GM12801 (cell line): Measurements from ENCODE around the gene ZNF2.

Experiments
- CTCF ChIP-seq: IDR thresholded peaks from one replicate; pipeline ENCODE4 v1.5.1; 2011; ENCODE audit warnings: control low read depth; ENCODE audit not compliant: insufficient read length; ENCODE audit errors: extremely low read depth

The ZNF2 gene

GRCh38 chr2:95165371-95166064, at the start of gene ZNF2:
ZNF2 (plus strand) TSS chr2:95165809; CDS start chr2:95176227, 10,418 bp downstream.
- no peak for TF ChIP-seq CTCF

- no peak for TF ChIP-seq CTCF
These were observed 44.6 kb upstream of the ZNF2 start for GRCh38 chr2:95121093-95121406.

- no peak for TF ChIP-seq CTCF
These were observed 44.0 kb upstream of the ZNF2 start, which contains the start of gene MRPS5 for GRCh38 chr2:95121407-95122196. MRPS5 (minus strand) TSS chr2:95121808; CDS start chr2:95121791, 17 bp downstream.

GRCh38 chr2:95122197-95122551, 43.4 kb upstream of the ZNF2 start:
- TF ChIP-seq CTCF, result no peak

- no peak for TF ChIP-seq CTCF
These were observed 26.9 kb upstream of the ZNF2 start for GRCh38 chr2:95138702-95139101.

GRCh38 chr2:95143838-95144237, 21.8 kb upstream of the ZNF2 start:
- TF ChIP-seq CTCF, result no peak

GRCh38 chr2:95149397-95149984, 16.1 kb upstream of the ZNF2 start:
- TF ChIP-seq CTCF, result no peak
